Stromal cell of bone marrow (primary cell): ENCODE data around the gene APBB3.

Experiments used
- DNase-seq: peaks from one replicate; pipeline ENCODE4 v3.0.0-alpha.2; 2012; ENCODE audit warnings: low read depth

The APBB3 gene

DNA sequence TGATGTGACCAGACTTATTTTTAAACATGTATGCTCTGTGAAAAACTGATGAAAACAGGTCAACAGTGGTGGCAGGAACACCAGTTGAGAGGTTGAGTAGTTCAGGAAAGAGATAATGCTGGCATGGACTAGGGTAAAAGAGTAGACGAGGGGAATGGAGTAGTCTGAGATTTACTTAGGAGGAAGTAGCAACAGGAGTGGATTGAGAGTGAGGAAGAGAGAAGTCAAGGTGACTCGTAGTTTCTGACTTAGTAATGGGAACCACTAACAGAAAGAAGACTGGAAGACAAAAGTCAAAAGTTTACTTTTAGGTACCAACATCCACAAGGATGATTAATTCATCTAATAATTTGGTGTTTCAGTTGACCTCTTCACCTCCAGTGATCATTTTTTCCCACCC lies 10.7 kb downstream of the APBB3 start:
- DNase-seq: no peak

DNA sequence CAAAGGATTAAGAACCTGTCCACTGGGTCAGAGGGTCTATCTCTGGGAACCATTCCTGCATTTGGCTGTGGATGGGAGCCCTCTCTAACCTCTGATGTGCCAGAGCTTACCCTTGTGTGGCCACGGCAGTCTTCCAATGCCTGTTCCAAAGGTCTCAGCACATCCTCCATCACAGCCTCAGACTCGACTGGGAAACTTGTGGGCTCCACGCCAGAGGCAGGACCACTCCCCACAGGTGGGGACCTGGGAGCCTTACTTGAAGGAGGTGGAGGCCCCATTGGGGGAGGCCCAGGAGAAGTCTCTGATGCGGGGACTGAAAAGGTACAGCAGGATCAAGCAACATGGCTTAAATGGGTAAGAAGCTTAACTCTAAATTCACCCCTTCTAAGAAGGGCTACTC lies 12.5 kb downstream of the APBB3 start:
- no peak for DNase-seq

DNA sequence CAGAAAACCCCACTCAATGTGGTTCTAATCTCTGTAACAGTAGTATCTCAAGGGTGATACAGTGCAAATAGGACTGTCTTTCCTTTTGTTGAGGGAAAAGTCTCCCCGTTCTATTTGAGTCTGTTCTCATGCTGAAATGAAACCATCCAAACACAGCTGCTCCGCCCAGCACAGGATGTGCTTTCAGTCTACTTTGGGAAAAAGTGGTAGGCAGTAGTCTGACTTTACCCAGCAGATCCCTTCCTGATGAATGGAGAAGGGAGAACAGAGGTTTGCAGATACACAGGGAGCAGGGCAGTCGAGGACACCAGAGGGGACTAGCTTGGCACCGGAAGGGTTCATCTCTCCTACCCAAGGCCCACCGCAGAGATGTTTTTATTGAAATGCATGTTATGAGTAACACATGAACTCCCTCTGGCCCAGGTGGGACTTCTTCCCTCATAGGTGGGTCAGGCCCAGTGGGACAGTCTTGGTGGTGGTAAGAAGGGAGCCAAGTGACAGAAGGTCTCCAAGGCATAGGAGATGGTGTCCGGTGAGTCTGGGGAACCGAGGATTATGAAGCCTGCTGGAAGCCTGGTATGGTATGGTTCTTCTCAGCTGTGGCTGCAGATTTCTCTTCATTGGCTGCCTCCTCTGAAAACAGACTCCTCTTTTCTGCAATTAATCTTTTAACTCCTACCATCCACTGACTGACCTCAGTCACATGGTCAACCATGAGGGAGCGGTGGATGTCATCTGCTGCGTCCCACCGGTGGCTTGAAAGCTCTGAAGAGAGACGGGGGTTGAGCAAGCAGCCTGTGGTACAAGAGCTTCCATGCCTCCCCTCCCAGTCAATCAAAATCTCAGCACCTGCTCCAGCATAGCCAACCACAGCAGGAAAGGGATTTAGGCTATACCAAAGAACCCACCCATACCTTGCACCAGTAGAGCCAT lies 14.0 kb downstream of the APBB3 start:
- DNase-seq: no peak

DNA sequence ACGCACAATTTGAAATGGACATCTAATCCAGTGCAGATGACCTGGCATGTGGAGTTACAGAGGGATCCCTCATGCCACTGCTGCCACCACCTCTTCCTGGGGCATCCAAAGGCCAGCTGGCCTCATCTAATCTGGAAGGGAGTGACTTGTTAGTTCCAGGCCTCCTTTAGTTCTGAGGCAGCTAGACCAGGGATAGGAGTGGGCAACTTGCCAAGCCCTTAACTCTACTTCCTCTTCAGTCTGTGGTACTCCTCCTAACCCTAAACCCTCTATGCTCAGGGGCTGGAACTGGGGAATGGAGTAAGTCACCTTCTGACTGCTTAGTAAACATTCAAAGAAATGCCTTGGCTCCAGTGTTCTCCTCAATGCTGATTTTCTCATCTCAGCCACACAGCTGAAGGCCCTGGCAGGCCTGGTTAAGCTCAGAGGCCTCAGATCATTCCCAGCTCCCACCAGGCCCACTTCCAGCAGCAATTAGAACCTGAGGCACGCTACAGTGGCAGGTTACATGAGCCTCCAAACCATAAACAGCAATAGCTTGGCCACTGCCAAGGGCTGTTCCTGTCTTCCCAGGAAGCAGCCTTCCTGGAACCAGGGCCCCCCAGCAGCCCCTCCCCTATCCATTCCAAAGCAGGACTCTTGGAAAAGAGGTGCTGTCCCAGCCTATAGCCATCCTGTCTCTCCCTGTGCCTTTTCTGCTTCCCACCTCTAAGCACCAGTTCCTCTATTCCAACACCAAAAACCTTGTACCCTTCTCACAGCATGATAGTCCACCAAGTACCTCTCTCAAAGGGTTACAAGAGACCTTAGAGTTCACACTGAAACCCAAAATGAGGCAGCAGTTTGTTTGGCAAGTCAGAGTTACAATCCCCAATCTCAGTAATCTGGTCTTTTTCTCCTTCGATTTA lies 14.9 kb downstream of the APBB3 start:
- DNase-seq: no peak

DNA sequence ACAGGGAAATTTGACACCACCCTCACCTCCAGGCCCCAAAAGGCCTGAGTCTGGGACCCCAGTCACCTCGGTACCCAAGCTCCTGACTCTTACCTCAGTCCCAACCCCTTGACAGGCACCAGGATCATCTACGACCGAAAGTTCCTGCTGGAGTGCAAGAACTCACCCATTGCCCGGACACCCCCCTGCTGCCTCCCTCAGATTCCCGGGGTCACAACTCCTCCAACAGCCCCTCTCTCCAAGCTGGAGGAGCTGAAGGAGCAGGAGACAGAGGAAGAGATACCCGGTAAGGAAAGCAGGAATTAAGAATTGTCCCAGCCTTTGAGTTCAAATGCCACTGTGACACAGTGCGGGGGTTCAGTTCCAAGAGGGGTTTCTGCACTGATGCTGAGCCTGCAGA lies 15.6 kb downstream of the APBB3 start:
- no peak for DNase-seq

DNA sequence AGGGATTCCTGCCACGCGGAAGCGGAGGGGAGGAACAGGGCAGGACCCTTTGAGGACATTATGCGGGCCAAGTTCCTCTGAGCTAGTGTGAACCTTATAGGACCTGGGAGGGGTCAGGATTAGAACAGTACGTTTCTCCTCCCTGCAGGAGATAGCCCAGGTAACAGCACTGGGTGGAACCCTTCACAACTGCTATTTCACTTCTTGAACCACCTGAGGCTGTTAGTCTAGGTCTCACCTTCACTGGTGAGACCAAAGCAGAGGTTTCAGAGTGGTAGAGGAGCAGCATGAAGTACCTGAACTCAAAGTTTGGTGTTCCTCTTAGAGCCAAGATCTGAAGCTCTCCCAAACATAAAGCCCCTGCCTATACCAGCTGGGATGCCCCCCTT lies 16.1 kb downstream of the APBB3 start:
- DNase-seq: no peak

DNA sequence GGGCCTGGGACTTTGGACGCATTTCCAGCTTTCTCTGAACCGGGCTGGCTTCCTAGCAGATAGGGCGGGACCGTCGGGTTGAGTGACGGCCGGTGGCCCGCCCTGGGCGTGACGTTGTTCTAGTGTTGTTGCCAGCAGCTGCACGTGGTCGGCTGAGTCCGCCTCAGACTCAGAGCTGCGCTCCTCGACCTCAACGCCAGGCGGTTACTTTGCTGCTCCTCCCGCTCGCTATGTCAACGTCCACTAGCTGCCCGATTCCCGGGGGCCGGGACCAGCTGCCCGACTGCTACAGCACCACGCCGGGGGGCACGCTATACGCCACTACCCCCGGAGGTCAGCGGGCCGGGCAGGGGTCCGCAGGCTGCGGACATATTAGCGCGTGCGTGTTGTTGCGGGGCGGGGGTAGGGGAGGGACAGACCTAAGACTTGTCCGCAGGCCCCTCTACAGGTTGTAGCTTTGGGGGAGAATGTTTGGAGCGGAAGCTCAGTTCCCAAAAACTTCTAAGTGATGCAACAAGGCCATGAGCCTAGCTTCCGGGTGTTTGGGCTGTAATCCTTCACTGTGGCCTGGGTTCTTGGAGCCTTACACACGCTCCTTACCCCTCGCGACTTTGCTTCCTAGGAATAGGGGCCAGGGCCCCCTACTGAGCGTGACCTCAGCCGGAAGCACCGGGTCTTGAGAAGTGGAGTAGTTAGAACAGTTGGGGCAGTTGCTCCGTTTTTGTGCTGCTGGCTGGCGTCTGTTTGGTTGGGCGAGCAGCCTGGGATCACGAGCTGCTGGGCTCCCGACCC lies 16.7 kb downstream of the APBB3 start, which contains the start of gene EIF4EBP3:
Gene EIF4EBP3, plus strand, starts transcription at position 155 of the 792 bp plus-strand sequence. Its CDS starts 76 bp downstream, at position 231.
- peak; percentile 94 for DNase-seq

DNA sequence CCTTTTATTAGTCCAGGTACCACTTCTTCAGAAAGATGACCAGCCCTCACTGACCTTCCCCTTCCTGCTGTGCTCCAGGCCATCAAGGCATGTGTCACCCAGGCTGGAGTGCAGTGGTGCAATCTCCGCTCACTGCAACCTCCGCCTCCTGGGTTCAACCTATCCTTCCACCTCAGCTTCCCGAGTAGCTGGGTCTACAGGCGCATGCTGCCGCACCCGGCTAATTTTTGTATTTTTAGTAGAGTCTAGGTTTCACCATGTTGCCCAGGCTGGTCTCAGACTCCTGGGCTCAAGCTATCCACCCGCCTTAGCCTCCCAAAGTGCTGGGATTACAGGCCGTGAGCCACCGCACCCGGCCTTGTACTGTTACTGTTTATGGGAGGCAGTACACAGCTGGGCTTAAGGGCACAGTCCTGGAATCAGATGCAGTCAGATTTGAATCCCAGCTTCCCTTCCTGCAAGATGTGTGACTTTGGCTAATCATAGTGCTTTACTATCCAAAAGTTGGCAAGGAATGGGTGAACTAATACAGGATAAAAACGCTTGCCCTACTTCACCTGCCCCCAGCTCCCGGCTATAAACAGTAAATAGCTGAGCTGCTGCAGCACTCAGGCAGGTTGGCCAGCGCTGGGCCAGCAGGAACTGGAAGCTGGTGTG lies 17.4 kb downstream of the APBB3 start:
- DNase-seq: no peak

DNA sequence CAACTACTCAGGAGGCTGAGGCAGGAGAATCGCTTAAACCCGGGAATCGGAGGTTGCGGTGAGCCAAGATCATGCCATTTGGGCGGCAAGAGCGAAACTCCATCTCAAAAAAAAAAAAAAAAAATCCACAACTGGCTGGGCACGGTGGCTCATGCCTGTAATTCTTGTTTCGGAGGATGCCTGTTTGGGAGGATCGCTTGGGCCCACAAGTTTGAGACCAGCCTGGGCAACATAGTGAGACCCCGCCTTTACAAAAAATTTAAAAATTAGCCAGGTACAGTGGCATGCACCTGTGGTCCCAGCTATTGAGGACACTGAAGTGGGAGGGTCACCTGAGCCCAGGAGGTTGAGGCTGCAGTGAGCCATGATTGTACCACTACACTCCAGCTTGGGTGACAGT lies 18.8 kb downstream of the APBB3 start:
- no peak for DNase-seq

DNA sequence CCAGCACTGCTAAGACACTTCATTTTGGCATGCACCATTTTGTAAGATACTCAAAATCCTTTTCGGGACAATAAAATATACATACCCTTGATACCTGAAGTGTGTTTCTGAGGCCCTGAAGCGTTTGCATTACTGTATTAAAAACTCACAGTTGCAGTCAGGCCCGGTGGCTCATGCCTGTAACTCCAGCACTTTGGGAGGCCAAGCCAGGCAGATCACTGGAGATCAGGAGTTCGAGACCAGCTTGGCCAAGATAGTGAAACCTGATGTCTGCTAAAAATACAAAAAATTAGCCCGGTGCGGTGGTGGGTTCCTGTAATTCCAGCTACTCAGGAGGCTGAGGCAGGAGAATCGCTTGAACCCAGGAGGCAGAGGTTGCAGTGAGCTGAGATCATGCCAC lies 19.4 kb downstream of the APBB3 start:
- DNase-seq: no peak

DNA sequence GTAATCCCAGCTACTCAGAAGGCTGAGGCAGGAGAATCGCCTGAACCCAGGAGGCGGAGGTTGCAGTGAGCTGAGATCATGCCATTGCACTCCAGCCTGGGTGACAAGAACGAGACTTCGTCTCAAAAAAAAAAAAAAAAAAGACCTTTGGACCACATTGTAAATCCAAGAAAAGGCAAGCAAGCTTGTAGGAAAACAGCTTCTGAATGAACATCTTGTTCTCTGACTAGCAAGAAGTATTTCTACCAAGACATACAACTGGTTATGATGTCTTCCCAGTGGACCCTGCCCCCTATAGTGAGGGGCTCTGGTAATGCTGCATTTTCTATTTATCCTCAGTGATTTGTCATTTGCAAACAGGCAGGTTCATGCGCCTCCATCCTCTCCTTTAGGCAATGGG lies 21.4 kb downstream of the APBB3 start:
- no peak for DNase-seq

DNA sequence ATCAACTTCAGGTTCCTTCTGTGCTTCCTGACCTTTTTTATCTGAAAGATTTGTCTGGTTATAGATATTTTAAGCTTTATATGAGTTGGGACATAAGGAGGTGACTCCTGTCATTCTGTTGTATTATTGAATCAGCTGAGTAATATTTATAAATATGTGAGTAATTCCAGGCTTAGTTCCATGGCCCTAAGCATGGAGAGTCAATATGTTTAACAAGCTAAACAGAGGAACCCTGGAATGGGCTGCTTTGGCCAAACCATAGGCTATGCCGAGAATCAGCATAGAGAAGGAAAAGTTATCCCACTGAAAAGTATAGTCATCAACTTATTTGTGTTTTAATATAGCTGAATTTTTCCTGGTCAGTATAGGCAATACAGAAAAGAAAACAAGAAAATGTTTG lies 24.2 kb downstream of the APBB3 start:
- DNase-seq: no peak

DNA sequence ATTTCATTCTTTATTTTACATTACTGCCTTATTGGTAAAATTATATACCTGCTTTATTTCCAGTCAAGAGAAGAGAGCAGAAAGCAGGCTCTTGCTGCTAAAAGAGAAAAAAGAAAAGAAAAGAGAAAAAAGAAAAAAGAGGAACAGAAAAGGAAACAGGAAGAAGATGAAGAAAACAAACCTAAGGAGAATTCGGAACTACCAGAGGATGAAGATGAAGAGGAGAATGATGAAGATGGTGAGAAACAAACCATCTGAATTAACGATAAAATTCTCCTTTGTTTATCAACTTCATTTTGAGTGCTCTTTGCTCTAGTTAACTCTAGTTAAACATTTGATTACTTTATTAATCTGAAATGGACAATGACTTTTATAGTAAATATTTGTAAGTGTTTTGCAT lies 40.4 kb downstream of the APBB3 start:
- DNase-seq: no peak

DNA sequence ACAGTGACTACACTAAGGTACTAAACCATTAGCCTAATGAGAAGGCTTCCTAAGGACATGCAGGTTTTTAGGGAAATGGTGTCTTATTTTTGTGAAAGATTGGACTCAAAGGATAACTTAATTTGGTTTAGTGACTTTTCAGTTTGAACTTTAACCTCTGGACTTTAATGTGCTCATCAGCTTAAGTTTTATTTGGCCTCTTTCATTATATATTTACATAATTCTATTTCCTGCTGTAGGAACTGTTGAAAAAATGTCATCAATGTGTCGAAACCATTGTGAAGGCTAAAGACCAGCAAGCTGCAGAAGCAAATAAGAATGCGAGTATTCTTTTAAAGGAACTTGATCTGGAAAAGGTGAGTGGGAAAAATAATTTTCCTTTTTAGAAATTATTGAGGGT lies 51.3 kb downstream of the APBB3 start:
- DNase-seq: no peak

DNA sequence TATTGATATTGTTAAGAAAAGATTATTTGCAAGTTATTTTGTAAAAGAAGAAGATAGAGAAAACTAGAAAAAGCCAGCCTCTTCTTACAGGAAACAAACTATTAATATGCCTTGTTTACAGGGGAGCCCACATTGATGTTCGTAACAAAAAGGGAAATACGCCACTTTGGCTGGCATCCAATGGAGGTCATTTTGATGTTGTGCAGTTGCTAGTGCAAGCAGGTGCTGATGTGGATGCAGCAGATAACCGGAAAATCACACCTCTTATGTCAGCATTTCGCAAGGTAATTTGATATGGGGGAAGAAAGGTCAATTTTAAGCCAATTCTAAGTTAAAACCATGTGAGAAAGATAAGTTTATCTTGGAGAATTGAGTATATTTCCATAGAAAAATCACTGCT lies 54.5 kb downstream of the APBB3 start:
- no peak for DNase-seq
